GM18867 (cell line): ENCODE data around the gene SLC1A4.
"Not testable (repeated sequence)": the region's sequence is repeated elsewhere in the genome, so short reads cannot be mapped to it uniquely, and the experiment has no call there.

ENCODE experiments used
- ATAC-seq: cut with Tn5 transposase; IDR thresholded peaks from one replicate; pipeline ENCODE4 v1.9.1; 2021; ENCODE audit warnings: mild to moderate bottlenecking, moderate library complexity; ENCODE audit not compliant: unreplicated experiment

SLC1A4 gene

GRCh38 chr2:64990876-64991275 lies 1.7 kb downstream of the SLC1A4 start:
- no peak for ATAC-seq

DNA sequence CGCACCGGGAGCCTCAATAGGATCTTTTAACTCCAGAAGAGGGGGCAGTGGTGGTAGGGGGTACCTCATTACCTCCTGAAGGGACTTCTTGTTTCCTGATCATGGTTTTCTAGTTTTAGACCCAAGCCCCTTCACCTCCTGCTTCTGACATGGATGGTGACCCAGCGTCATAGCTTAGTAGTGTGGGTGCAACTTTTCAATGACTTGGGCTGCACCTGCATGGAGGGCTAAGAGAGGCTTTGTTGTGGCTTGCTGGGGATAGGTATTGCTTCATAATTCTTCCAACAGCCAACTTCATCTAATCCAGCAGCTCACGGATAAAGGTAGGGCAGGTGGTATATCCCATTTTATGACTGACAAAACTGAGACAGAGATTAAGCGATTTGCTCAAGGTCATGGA lies 3.0 kb downstream of the SLC1A4 start:
- no peak for ATAC-seq

GRCh38 chr2:64992990-64993389 lies 3.8 kb downstream of the SLC1A4 start:
- ATAC-seq, result no peak

DNA sequence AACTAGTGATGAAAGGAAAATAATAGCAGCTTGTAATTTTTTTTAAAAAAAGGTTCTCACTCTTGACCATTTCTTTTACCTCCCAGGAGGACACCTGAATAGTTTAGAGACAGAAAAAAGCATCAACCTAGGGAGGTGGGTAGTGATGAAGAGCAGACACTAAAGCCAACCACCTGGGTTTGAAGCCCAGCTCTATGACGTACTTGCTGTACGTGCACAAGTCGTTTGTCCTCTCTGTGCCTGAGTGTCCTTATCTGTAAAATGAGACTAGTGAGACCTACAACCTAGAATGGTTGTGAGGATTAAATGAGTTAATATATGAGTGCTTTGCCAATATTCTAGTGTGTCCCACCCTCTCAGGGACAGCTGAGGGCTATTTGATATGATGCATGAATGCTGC lies 5.8 kb downstream of the SLC1A4 start:
- ATAC-seq, result no peak

GRCh38 chr2:64996871-64997307 lies 7.7 kb downstream of the SLC1A4 start:
- no peak for ATAC-seq

DNA sequence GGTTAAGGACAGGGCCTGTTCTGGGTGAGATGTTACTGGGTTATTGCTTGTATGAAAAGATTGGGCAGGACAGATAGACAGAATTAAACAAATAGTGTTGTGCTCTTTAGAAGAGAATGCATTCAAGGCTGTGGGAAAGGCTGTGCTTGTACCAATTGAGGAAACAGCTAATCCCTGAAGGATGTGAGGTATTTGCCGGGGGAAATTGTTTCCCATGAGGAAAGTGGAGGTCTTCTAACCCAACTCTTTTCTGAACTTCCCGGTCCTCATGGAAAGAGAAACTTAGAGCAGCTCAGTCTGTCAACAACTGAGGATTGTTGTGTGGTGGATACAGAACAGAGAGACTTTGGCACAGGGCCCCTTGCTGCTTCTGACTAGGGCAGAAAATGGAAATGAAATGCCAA lies 9.5 kb downstream of the SLC1A4 start:
- ATAC-seq, result no peak

GRCh38 chr2:64999754-65000153 lies 10.6 kb downstream of the SLC1A4 start:
- ATAC-seq, result no peak

DNA sequence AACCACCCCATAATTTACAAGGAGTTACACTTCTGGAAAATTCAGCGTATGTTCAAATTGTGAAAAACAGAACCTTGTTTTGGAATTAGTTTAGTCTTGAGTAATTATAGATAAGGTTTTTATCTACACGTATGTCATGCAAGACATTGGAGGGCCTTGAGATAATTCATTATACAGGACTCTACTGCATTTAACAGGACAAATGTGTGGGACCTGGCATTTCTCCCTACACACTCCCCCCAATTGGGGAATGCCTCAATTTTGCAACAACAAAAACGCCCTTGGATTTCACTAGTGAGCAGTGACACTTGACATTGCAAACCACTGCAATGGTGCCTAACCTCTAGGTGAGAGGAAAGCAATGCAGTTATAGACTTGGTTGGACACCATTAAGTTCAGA lies 11.4 kb downstream of the SLC1A4 start:
- no peak for ATAC-seq

DNA sequence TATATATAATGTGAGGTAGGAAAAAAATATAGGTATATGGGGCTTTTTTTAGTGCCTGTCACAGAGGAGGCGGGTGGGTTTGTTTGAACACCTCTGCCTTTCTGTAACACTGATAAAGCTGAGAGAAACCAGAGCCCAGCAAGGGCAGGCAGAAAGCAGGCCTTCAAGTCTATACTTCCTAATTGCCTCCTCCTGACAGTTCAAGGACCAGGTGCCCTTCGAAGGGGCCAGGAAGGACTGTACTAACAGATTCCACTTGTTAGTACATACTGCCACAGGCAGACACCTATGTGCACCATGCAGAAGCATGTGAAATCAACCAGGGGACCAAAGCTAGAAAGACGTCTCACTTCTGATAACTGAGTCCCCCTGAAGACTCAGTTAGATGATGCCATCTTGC lies 13.8 kb downstream of the SLC1A4 start:
- no peak for ATAC-seq

DNA sequence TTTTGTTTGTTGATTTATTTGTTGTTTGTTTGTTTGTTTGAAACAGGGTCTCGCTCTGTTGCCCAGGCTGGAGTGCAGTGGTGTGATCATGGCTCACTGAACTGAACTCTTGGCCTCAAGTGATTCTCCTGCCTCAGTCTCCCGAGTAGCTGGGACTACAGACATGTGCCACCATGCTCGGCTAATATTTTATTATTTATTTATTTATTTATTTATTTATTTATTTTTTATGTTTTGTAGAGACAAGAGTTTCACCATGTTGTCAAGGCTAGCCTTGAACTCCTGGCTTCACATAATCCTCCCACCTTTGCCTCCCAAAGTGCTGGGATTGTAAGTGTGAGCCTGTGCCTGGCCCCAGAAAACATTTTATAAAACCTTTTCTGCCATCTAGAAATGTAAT lies 15.0 kb downstream of the SLC1A4 start:
- not testable (repeated sequence) for ATAC-seq

DNA sequence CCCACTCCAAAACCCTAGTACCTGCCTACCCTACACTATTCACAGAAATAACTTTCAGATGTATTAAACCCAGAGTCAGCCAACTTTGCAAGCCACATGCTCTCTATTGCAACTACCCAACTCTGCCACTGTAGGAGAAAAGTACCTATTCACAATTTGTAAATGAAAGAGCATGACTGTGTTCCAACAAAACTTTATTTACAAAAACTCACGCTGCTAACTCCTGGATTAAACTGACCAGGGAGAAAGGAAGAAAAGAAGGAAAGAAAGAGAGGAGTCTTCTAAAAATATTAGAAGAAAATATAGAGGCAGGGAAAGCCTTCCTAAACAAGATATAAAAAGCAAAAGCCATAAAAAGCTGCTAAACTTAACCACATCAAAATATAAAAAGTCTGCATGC lies 24.6 kb downstream of the SLC1A4 start:
- no peak for ATAC-seq

GRCh38 chr2:65015731-65016130 lies 26.5 kb downstream of the SLC1A4 start:
- no peak for ATAC-seq

DNA sequence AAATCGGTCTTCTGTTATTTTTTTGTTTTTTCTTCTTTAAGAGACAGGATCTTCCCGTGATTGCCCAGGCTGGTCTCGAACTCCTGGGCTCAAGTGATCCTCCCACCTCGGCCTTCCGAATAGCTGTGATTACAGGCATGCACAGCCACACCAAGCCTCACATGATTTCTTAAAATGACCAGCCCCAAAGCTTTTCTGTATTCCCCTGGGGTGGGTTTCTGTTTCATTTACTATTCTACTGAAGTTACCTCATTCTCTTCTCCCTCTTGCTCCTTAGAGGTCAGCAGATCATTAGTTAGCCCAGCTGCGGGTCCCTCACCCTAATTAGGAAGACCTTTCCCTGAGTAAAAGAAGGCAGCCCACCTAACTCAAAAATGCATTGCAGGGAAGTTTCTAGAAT lies 27.6 kb downstream of the SLC1A4 start:
- ATAC-seq, result peak; percentile 41

DNA sequence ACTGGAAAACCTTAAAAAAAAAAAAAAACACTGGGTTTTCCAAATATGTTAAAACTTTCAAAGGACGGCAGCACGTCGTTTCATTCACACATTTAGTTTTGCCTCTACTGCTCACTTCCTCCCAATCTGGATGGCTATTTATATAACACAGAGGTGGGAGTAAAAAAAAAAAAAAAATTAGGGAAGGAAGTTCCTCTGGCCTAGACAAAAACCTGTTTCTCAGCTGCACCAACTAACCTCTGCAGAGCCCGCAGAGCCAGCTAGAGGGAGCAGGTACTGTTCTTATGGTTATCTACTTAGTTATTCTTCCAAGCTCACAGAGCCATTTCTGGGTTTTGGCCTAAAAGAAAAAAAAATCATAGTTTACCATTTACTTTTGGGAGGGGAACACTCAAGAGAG lies 28.1 kb downstream of the SLC1A4 start:
- no peak for ATAC-seq

GRCh38 chr2:65018141-65018582 lies 29.0 kb downstream of the SLC1A4 start:
- no peak for ATAC-seq

GRCh38 chr2:65019010-65019409 lies 29.8 kb downstream of the SLC1A4 start:
- no peak for ATAC-seq

DNA sequence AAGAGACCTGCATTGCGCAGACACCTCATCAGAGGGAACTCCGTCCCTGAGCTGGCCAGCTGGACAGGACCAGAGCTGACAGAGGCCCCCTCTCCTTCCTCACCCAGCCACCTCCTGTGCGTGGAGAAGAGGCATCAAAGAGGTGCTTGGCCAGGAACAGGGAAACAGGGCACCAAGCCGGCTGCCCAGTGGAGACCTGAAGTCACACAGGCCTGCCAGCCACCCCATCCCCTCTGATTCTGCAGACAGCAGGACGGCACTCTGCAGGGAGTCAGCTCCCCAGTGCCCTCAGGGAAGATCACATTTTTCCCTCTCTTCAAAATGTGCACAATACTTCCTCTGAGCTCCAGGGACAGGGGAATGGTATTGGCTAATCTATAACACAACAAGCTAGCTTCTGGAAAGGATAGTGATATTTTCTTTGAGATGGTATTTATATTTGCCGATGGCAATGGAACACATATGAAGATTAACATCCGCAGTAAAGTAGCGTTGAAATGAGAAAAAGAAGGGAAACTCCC lies 30.5 kb downstream of the SLC1A4 start:
- ATAC-seq, result no peak

DNA sequence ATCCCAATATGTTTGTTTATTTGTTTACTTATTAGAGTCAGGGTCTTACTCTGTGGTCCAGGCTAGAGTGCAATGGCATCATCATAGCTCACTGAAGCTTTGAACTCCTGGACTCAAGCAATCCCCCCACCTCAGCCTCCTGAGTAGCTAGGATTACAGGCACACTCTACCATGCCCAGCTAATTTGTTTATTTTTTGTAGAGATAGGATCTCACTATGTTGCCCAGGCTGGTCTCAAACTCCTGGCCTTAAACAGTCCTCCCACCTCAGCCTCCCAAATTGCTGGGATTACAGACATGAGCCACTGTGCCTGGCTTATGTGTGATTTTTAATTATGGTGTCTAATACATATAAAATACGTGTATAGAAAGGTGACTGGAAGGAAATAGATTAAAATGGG lies 31.1 kb downstream of the SLC1A4 start:
- ATAC-seq, result not testable (repeated sequence)

DNA sequence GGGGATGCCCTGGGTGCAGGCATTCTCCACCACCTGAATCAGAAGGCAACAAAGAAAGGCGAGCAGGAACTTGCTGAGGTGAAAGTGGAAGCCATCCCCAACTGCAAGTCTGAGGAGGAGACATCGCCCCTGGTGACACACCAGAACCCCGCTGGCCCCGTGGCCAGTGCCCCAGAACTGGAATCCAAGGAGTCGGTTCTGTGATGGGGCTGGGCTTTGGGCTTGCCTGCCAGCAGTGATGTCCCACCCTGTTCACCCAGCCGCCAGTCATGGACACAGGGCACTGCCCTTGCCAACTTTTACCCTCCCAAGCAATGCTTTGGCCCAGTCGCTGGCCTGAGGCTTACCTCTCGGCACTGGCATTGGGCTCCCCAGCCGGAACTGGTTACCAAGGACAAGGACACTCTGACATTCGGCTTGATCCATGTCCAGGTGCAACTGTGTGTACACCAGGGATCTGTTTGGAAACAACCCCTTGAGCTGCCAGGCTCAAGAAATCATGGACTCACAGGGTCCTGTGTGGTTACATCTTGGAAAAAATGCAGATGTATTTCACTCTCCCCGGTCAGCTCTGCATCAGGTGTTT lies 31.8 kb downstream of the SLC1A4 start:
- no peak for ATAC-seq

DNA sequence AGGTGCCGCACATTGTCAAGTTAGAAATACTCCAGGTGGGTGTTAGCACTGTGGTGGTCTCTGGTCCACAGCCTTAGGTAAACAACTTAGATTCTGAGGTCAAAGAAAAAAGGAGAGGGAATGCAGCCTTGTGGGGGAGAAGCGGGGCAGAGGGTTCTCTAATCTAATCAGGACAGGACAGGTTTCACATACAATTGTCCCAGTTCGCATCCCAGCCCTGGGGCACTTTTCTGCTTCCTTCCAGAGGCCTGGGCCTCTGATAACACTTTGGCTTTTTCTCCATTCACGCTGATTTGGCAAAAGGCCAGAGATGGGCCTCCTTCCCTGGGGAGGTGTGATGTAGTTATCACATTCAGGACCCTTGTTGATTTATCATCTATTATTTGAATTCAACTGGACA lies 32.5 kb downstream of the SLC1A4 start:
- no peak for ATAC-seq

DNA sequence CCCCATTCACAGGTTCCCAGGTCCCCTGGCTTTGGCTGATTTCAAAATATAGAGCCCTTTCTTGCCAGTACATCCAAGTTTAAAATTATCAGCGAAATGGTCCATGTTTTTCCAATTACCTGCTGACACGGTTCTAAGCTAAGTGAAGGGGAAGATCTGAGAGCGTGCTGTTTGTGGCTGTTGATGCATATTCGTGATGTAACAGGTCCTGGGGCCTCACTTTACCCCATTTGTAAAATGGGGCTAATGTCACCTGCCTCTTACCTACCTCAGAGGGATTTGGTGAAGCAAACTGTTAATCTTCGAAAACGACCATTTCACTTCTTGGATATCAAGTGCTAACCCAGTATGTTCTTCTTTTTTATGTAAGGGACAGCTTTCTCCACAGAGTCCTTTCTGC lies 33.0 kb downstream of the SLC1A4 start:
- no peak for ATAC-seq

- ATAC-seq, result no peak
Observed at GRCh38 chr2:65023742-65024141, 34.5 kb downstream of the SLC1A4 start.

GRCh38 chr2:65024149-65024829 lies 35.1 kb downstream of the SLC1A4 start:
- ATAC-seq, result no peak
